H54 (cell line): ENCODE results near the gene TNFRSF18.

Experiments
- DNase-seq: peaks from one replicate; pipeline ENCODE4 v3.0.0; 2011; ENCODE audit warnings: low spot score, mixed read lengths; ENCODE audit not compliant: insufficient read length
- FAIRE-seq: peaks from 3 replicates; lab custom pipeline; 2011; peaks lifted over from hg19 to GRCh38; lab: Jason Lieb, UNC
- POLR2A ChIP-seq: IDR thresholded peaks from 2 replicates; pipeline ENCODE4 v1.6.1; 2011; ENCODE audit warnings: low read depth, mild to moderate bottlenecking, low read length

The TNFRSF18 gene

GRCh38 chr1:1245178-1245816, 38.9 kb upstream of the TNFRSF18 start:
- no peak for FAIRE-seq
- no peak for TF ChIP-seq POLR2A
- no peak for DNase-seq

DNA sequence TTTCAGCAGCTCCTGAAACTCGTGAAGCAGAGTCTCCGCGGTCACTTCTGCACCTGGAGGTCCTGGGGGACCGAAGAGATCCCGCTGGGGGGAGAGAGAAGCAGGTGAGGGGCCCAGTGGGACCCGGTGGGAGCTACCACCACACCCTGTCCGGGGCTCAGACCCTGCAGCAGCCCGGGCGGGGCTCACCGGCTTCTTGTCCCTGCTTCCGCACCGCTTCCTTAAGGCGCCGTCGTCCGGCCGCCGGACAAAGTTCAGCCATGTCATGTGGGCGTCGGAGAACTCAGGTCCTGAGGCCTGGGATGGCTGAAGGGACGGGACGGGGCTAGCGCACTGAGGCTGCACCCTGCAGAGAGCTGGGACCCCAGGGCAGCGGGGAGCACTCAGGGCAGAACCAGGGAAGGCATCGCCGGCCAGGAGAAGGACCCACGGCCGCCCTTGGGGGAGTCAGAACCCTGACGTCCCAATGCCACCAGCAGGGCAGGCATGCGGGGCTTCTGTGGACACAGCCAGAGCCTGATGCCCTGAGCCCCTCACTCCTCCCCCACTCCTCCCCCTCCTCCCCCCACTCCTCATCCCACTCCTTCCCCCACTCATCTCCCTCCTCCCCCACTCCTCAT, 37.9 kb upstream of the TNFRSF18 start:
- no peak for DNase-seq
- TF ChIP-seq POLR2A: no peak
- FAIRE-seq: no peak

GRCh38 chr1:1243807-1244191, 37.4 kb upstream of the TNFRSF18 start:
- DNase-seq: no peak
- FAIRE-seq: no peak
- no peak for TF ChIP-seq POLR2A

GRCh38 chr1:1243266-1243660, 36.9 kb upstream of the TNFRSF18 start:
- DNase-seq (no peak), FAIRE-seq (no peak)
- TF ChIP-seq POLR2A: no peak

GRCh38 chr1:1242461-1243265, 36.3 kb upstream of the TNFRSF18 start:
- no peak for DNase-seq
- no peak for FAIRE-seq
- TF ChIP-seq POLR2A: no peak

DNA sequence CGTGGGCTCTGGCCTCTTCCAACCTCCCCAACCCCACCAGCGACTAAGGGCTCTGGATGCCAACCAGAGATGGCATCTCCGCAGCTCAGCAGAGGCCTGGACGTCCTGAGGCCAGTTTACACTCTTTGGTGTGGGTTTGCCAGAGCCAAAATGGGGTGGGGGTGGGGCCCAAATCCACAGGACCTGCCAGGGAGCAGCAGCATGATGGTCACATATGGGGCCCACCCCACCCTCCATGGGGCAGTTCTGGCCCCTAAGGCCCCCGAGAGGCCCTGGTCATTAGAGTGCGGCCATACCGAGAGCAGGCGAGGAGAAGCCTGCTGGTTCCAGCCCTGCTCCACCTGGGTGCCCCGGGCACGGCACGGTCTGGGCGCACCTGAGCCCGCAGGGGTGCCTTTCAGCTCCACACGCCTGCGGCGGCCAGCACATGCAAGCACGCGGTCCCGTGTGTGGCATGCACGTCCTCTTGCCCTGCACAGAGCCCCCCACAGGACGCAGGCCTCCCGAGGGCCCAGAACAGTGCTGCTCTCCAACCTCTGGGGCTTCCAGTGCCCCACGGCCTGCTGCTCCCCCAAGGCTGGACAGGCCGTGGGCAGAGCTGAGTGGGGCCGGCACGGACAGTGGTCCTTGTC, 35.3 kb upstream of the TNFRSF18 start:
- no peak for TF ChIP-seq POLR2A
- DNase-seq (no peak), FAIRE-seq (no peak)

GRCh38 chr1:1240822-1241587, 34.6 kb upstream of the TNFRSF18 start:
- DNase-seq (no peak), FAIRE-seq (no peak)
- TF ChIP-seq POLR2A: no peak

DNA sequence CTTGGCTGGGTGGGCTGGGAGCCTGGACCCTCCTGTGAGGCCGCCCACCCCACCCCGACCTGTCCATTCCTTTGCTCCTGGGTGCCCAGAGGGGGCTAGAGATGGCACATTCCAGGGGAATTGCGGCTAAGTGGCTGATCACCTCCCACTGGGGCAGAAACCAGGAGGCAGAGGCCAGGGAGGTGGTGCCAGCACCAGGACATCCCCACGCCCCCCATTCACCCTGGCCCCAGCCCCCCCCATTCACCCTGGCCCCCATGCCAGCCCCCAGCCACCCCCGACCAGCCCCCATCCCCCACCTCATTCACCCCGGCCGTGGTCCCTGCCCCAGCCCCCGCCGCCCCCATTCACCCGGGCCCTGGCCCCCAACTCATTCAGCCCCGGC, 33.9 kb upstream of the TNFRSF18 start:
- FAIRE-seq (no peak), DNase-seq (no peak)
- TF ChIP-seq POLR2A: no peak

DNA sequence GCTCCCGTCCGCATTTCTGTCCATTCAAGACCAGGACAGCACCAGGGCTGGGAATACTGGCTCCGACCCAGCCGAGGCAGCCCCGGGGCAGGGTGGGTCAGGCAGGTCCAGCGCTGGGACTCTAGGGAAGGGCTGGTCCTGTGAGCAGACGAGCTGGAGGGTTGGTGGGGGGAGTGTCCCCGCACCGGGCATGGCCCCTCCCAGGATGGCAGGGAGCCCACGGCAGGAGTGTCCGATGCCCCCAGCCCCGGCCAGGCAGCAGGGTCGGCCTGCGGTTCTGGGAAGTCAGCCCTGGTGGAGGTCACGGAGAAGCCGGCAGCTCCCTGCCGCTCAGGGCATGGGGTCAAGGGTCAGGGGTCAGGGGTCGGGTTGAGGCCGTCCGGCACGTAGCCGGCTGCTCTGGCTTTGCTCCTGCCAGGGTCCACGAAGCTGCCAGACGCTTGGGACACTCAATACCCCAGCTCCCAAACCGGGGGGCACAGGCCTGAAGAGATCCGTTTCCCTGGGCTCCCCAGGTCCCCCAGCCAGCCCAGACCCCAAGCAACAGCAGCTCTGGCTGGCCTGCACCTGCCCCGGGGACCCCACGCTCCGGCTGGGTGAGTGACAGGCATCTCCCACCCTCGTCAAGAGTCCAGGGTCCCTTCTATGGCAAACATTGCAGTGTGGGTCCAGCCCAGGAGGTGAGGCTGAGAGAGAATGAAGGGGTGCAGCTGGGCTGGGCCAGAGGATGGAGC, 33.4 kb upstream of the TNFRSF18 start:
- DNase-seq: no peak
- FAIRE-seq: no peak

DNA sequence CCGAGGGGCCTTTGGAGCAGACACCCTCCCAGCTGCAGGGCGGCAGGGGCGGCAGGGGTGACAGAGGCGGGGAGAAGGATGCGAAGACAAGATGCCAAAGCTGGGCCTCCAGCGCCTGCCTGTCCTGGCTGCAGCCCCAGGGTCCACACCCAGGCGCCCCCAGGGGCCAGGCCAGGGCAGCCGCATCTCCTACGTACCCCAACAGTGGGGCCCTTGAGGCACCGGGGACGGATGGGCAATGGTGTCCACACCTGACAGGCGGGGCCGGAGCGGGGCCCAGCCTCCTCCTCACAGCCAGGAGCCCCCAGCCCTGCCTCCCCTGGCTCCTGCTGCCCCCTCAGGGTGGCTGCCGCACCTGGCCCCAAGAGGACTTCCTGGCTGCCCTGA, 32.8 kb upstream of the TNFRSF18 start:
- DNase-seq: no peak
- no peak for TF ChIP-seq POLR2A
- FAIRE-seq: no peak

More for the DNA sequence above, 33.4 kb upstream of the TNFRSF18 start:
- TF ChIP-seq POLR2A: no peak

DNA sequence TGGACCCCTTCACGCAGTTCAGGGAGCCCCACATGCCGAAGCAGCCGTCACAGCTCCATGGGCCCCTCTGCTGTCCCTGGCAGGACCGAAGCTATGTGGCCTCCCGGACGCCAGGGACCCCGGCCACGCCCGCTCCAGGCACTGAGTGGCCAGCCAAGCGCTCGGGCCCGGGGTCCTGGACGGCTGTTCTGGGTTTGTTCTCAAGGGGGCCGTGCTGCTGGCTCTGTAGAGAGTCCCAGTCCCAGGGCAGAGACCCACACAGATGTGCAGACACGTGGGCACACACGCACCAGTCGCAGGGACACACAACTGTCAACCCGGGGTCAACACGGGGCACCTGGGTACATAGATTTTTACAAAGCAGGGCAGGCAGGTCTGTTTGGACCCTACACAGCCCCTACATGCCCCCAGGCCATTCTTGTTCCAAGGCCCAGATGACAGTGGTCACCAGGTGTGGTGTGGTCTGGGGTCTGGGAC, 32.3 kb upstream of the TNFRSF18 start:
- no peak for DNase-seq
- TF ChIP-seq POLR2A: no peak
- FAIRE-seq: no peak

DNA sequence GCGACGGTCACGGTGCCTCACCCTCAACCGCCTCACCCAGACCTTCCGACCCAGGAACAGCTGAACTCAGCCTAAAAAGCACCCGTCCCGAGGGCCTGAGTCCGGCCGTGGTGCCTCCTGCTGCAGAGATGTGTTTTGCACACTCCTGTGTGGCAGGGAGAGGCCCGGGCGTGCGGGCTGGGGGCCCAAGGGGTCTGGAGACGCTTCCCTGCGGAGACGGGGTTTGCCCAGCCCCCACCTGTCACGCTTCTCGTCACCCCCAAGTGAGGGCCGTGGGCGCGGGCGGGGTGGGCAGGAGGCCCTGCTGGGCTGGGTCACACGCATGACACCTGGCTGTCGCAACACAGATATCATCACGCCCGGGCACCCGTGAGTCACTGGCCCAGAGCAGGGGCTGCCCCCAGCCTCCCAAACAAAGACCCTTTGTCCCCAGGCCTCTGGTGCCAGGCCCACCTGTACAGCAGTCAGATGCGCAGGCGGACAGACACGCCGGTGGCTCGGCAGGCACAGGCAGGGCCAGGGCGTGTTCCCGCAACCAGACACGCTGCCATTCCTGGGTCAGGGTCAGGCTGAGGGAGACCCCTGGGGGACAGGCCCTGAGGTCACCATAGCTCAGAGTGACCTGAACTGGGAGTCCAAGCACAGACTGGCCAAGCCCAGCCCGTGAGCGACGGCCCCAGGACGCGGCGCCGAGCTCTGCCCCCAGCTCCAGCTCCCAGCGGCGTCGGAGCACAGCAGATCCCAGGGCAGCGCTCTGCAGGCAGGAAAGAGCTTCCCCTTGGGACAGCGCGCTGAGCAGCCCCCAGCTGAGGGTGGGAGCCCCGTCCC, 31.7 kb upstream of the TNFRSF18 start:
- DNase-seq (no peak), FAIRE-seq (no peak)
- no peak for TF ChIP-seq POLR2A
